Stimulated activated CD8-positive, alpha-beta memory T cell treated with anti-CD3 and anti-CD28 coated beads, Interleukin-7, amount 100 ng/mL, for 1 hour (primary cell): ENCODE results near the gene CBX2.

Experiments used
- DNase-seq, 2 donors: peaks; one replicate each; pipeline ENCODE4 v3.0.0-alpha.2; 2020; ENCODE audit warnings: low read depth in 2 of 2

Gene CBX2

GRCh38 chr17:79777894-79778503 is at the start of gene CBX2:
CBX2 (plus strand) TSS chr17:79778148; CDS start chr17:79778236, 88 bp downstream.
- peak; percentile 63 to 69 for DNase-seq

- peak; percentile 41 to 62 for DNase-seq
These were observed 49.6 kb upstream of the CBX2 start for GRCh38 chr17:79728169-79728907.

GRCh38 chr17:79728908-79729471 is 49.0 kb upstream of the CBX2 start:
- DNase-seq, result no peak

GRCh38 chr17:79729761-79730160 is 48.2 kb upstream of the CBX2 start:
- DNase-seq, result no peak

GRCh38 chr17:79730437-79730768 is 47.5 kb upstream of the CBX2 start:
- no peak for DNase-seq

- DNase-seq, result no peak
These were observed 47.0 kb upstream of the CBX2 start, which contains the start of gene ENPP7 for GRCh38 chr17:79730769-79731483. ENPP7 (plus strand) TSS chr17:79730943; CDS start chr17:79731140, 197 bp downstream.

GRCh38 chr17:79732254-79732653 is 45.7 kb upstream of the CBX2 start:
- no peak for DNase-seq

- DNase-seq, result no peak
These were observed 44.9 kb upstream of the CBX2 start for GRCh38 chr17:79732804-79733691.

- no peak for DNase-seq
These were observed 44.3 kb upstream of the CBX2 start for GRCh38 chr17:79733692-79734070.

GRCh38 chr17:79735096-79735495 is 42.9 kb upstream of the CBX2 start:
- no peak for DNase-seq

GRCh38 chr17:79737046-79737921 is 40.7 kb upstream of the CBX2 start:
- no peak for DNase-seq

- no peak for DNase-seq
These were observed 39.9 kb upstream of the CBX2 start for GRCh38 chr17:79737922-79738578.

- no peak for DNase-seq
These were observed 39.3 kb upstream of the CBX2 start for GRCh38 chr17:79738643-79739042.

- no peak for DNase-seq
These were observed 38.5 kb upstream of the CBX2 start for GRCh38 chr17:79739148-79740062.

- DNase-seq, result no peak
These were observed 37.5 kb upstream of the CBX2 start for GRCh38 chr17:79740413-79740812.

- no peak for DNase-seq
These were observed 36.6 kb upstream of the CBX2 start for GRCh38 chr17:79741401-79741750.

GRCh38 chr17:79741751-79742588 is 36.0 kb upstream of the CBX2 start:
- peak; percentile 44 to 49 for DNase-seq

- no peak for DNase-seq
These were observed 35.4 kb upstream of the CBX2 start for GRCh38 chr17:79742589-79742918.
